ENCODE measurements around the gene GAS2L3. TPM values are rescaled to one million over a fixed set of nuclear protein-coding genes. Genes with fewer than 3 reads are reported as not detected.

The GAS2L3 gene
- total and polyA plus RNA-seq, 2 of the 8 experiments (the other 6 are each of a cell fraction or from before 2014, with no cell fraction given) = 2.1 to 19.3 TPM

DNA sequence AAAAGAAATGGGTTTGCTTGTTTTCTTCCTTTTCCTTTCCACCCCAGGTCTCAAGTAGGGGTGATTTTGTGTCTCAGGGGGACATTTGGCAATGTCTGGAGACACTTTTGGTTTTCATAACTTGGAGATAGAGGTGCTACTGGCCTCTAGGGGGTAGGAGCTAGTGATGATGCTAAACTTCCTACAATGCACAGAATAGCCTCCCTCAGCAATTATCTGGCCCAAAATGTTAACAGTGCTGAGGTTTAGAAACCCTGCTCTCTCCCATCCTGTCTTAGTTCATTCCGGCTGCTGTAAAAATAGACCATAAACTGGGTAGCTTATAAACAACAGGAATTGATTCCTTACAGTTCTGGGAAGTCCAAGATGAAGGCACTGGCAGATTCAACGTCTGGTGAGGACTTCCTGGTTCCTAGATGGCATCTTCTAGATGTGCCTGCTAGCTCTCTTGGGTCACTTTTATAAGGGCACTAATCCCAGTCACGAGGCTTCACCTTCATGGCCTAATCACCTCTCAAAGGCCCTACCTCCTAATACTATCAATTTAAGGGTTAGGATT lies 7.4 kb upstream of the GAS2L3 start:
- no peak overlapping the region for H2BK20ac ChIP-seq (ENCODE audit: low read length)
- no peak overlapping the region for H2AK5ac ChIP-seq (ENCODE audit: low read depth, low read length)
- H3K27ac ChIP-seq (ENCODE audit: low read depth, low read length) = no peak overlapping the region
- H3K23ac ChIP-seq (ENCODE audit: insufficient read length) = no peak overlapping the region
- H2BK120ac ChIP-seq (replicated peaks; ENCODE audit: low read depth, low read length) = no peak overlapping the region
- no peak overlapping the region for H4K91ac ChIP-seq (replicated peaks; ENCODE audit: insufficient read length, low read length)
- H4K20me1 ChIP-seq (replicated peaks in 1 of 2; ENCODE audit: control insufficient read depth in 1 of 2, insufficient read depth in 2 of 2, low read length in 2 of 2) = no peaks in the 10 kb centered on the region
- H3K14ac ChIP-seq (ENCODE audit: insufficient read length) = no peak overlapping the region
- no peak overlapping the region for H4K8ac ChIP-seq (ENCODE audit: extremely low read depth, insufficient read depth, low read length)
- H4K5ac ChIP-seq (ENCODE audit: insufficient read length, low read depth, low read length) = no peak overlapping the region
- H3K4me1 ChIP-seq (replicated peaks in 1 of 4; ENCODE audit: control insufficient read depth in 3 of 4, insufficient read depth in 4 of 4, low read length in 3 of 4) = no peaks in the 10 kb centered on the region; a peak in 1 of 7 replicates
- POLR2A ChIA-PET (ENCODE audit: partially characterized antibody) = no interaction called here
- H2BK12ac ChIP-seq (ENCODE audit: low read depth, low read length) = no peak overlapping the region
- H3K79me1 ChIP-seq (ENCODE audit: low read depth, low read length) = no peaks in the 10 kb centered on the region
- no peaks in the 10 kb centered on the region for H3K36me3 ChIP-seq (ENCODE audit: control insufficient read depth in 2 of 4, insufficient read depth in 4 of 4, low read length in 3 of 4)
- H3K79me2 ChIP-seq (ENCODE audit: control insufficient read depth in 1 of 2, insufficient read depth in 2 of 2, low read length in 2 of 2) = no peaks in the 10 kb centered on the region
- H3K9me3 ChIP-seq (ENCODE audit: insufficient read depth in 2 of 2, low read depth in 1 of 2, low read length in 1 of 2) = no peaks in the 10 kb centered on the region
- H3K23me2 ChIP-seq (ENCODE audit: low read depth, low read length) = no peaks in the 10 kb centered on the region; the same call in 1 of the 2 replicates
- H3K56ac ChIP-seq (replicated peaks; ENCODE audit: insufficient read length, low read depth, low read length) = no peak overlapping the region
- H2BK5ac ChIP-seq (ENCODE audit: low read depth, low read length) = no peak overlapping the region
- no peak for DNase-seq (ENCODE audit: low read depth in 1 of 2, low spot score in 2 of 2)
- H3K18ac ChIP-seq (ENCODE audit: extremely low read depth, low read length) = no peak overlapping the region
- H3K9ac ChIP-seq (replicated peaks in 1 of 4; ENCODE audit: extremely low read depth in 1 of 4, low read depth in 3 of 4, low read length in 3 of 4) = no peak overlapping the region
- 90% methylated on average over 3 of the region's 3 CpGs; no CpG with 5 or more reads in 1 of the 2 experiments for WGBS, 2 experiments (ENCODE audit: extremely low coverage in 1 of 2, insufficient coverage in 1 of 2, insufficient read length in 1 of 2, insufficient replicate concordance in 2 of 2, low coverage in 1 of 2, low lambda C conversion rate in 2 of 2, missing lambda C conversion rate in 1 of 2)
- H3K4me3 ChIP-seq (ENCODE audit: extremely low read depth in 1 of 4, insufficient read depth in 2 of 4, low read depth in 3 of 4, low read length in 4 of 4) = no peak overlapping the region
- no peak overlapping the region for H2BK15ac ChIP-seq (ENCODE audit: low read length)
- CTCF ChIA-PET (ENCODE audit: partially characterized antibody) = interaction anchor here (0.8 to 2.4 kb wide), 4 partner anchors 10 to 218 kb away, joined by 3 to 10 read pairs (median 4); no protein-coding TSS in a partner anchor
- no peak overlapping the region for H2AFZ ChIP-seq (ENCODE audit: low read length)
- no peak overlapping the region for H3K4me2 ChIP-seq (ENCODE audit: insufficient read depth in 1 of 2, low read depth in 2 of 2, low read length in 2 of 2)
- no peak overlapping the region for H3K4ac ChIP-seq (replicated peaks; ENCODE audit: insufficient read length, low read depth, low read length)
- H3K27me3 ChIP-seq (replicated peaks in 1 of 4; ENCODE audit: control insufficient read depth in 3 of 4, extremely low read depth in 1 of 4, insufficient read depth in 3 of 4, low read length in 3 of 4) = no peaks in the 10 kb centered on the region
- no peak for FAIRE-seq
- TF ChIP-seq NANOG (IDR thresholded peaks at IDR 0.05; ENCODE audit: insufficient read depth, low read depth, low read length, poor library complexity, severe bottlenecking) = no peak
- TF ChIP-seq CREB1 (IDR thresholded peaks at IDR 0.05) = no peak
- no peak for TF ChIP-seq GTF2F1 (IDR thresholded peaks at IDR 0.05; ENCODE audit: borderline replicate concordance, low read depth, low read length)
- no peak for TF ChIP-seq USF2 (IDR thresholded peaks at IDR 0.05; ENCODE audit: low read length)
- TF ChIP-seq JUND (IDR thresholded peaks at IDR 0.05; ENCODE audit: low read length) = no peak
- no peak for TF ChIP-seq BACH1 (IDR thresholded peaks at IDR 0.05; ENCODE audit: low read length)
- no peak for TF ChIP-seq POU5F1 (IDR thresholded peaks at IDR 0.05; ENCODE audit: low read depth, low read length)
- TF ChIP-seq TCF12 (IDR thresholded peaks at IDR 0.05; ENCODE audit: low read depth, low read length) = no peak
- no peak for TF ChIP-seq GABPA (IDR thresholded peaks at IDR 0.05; ENCODE audit: borderline replicate concordance, insufficient read depth, low read length)
- no peak for TF ChIP-seq RBBP5 (IDR thresholded peaks at IDR 0.05; ENCODE audit: borderline replicate concordance, low read depth, low read length)
- no peak for TF ChIP-seq SRF (IDR thresholded peaks at IDR 0.05; ENCODE audit: low read depth, low read length)
- no peak for TF ChIP-seq ATF3 (IDR thresholded peaks at IDR 0.05; ENCODE audit: insufficient read depth, low read depth, low read length)
